ENCODE results near the gene THAP3. TPM values are rescaled to one million over a fixed set of nuclear protein-coding genes. Genes with fewer than 3 reads are reported as not detected.

Gene THAP3
- total RNA-seq, 2 donors from 2014 or later, result 11.9 to 18.9 TPM

GRCh38 chr1:6584126-6585080, 40.3 kb upstream of the THAP3 start:
- 70 to 73% methylated on average over 11 to 21 of the region's 21 CpGs for WGBS, 2 donors
- DNase-seq (no peak), ATAC-seq (no peak)
- no peak overlapping the region for H3K27ac ChIP-seq
- H3K4me1 ChIP-seq, result peaks cover 58% of the 10 kb centered on the region
- no peaks in the 10 kb centered on the region for H3K27me3 ChIP-seq
- H3K4me3 ChIP-seq, result no peak overlapping the region
- TF ChIP-seq CTCF (IDR thresholded peaks at IDR 0.05) (peak in 1 of 7 experiments; percentile 12), POLR2A (IDR thresholded peaks at IDR 0.05) (no peak)
- intact Hi-C loops (cut with DNase I), result no loop called here
- H3K9me3 ChIP-seq, result no peaks in the 10 kb centered on the region
- H3K36me3 ChIP-seq (replicated peaks in 1 of 2; ENCODE audit: insufficient read depth in 1 of 2, low read depth in 2 of 2), result peaks cover 0 to 7% of the 10 kb centered on the region in 2 donors

GRCh38 chr1:6585081-6585722, 39.5 kb upstream of the THAP3 start:
- ATAC-seq (no peak), DNase-seq (no peak)
- Histone ChIP-seq H3K27me3 (no peaks in the 10 kb centered on the region), H3K9me3 (no peaks in the 10 kb centered on the region), H3K4me1 (peaks cover 59% of the 10 kb centered on the region), H3K4me3 (no peak overlapping the region), H3K27ac (no peak overlapping the region), H3K36me3 (replicated peaks in 1 of 2; ENCODE audit: insufficient read depth in 1 of 2, low read depth in 2 of 2) (peaks cover 0 to 9% of the 10 kb centered on the region in 2 donors)
- TF ChIP-seq POLR2A (IDR thresholded peaks at IDR 0.05) (no peak), CTCF (IDR thresholded peaks at IDR 0.05) (no peak)
- intact Hi-C loops (cut with DNase I), result no loop called here
- WGBS, 2 donors, result 73 to 84% methylated on average over 7 to 12 of the region's 12 CpGs

GRCh38 chr1:6585841-6586240, 38.8 kb upstream of the THAP3 start:
- no peak overlapping the region for H3K27ac ChIP-seq
- ATAC-seq (no peak), DNase-seq (no peak)
- TF ChIP-seq POLR2A (IDR thresholded peaks at IDR 0.05) (no peak), CTCF (IDR thresholded peaks at IDR 0.05) (no peak)
- 83 to 86% methylated on average over 3 to 6 of the region's 7 CpGs for WGBS, 2 donors
- H3K27me3 ChIP-seq, result no peaks in the 10 kb centered on the region
- H3K4me1 ChIP-seq, result peaks cover 55% of the 10 kb centered on the region
- no peak overlapping the region for H3K4me3 ChIP-seq
- intact Hi-C loops (cut with DNase I), result no loop called here
- peaks cover 0 to 9% of the 10 kb centered on the region in 2 donors for H3K36me3 ChIP-seq (replicated peaks in 1 of 2; ENCODE audit: insufficient read depth in 1 of 2, low read depth in 2 of 2)
- H3K9me3 ChIP-seq, result no peaks in the 10 kb centered on the region

- TF ChIP-seq POLR2A (IDR thresholded peaks at IDR 0.05), result no peak
- no peak for TF ChIP-seq CTCF (IDR thresholded peaks at IDR 0.05)
- Histone ChIP-seq H3K36me3 (replicated peaks in 1 of 2; ENCODE audit: insufficient read depth in 1 of 2, low read depth in 2 of 2) (peaks cover 0 to 9% of the 10 kb centered on the region in 2 donors), H3K27ac (no peak overlapping the region), H3K4me3 (no peak overlapping the region), H3K27me3 (no peaks in the 10 kb centered on the region), H3K4me1 (peaks cover 49% of the 10 kb centered on the region), H3K9me3 (no peaks in the 10 kb centered on the region)
- intact Hi-C loops (cut with DNase I), result no loop called here
- WGBS, 2 donors, result 72% methylated on average over 10 of the region's 11 CpGs; no CpG with 5 or more reads in 1 of the 2 donors
- ATAC-seq, result no peak
- DNase-seq, result no peak
Observed at GRCh38 chr1:6586404-6586816, 38.3 kb upstream of the THAP3 start.

Data from body of pancreas (tissue), 4 donors.